Measurements from ENCODE around the gene STAB1. TPM values are rescaled to one million over a fixed set of nuclear protein-coding genes. Genes with fewer than 3 reads are reported as not detected.

STAB1 gene
- total and polyA plus RNA-seq, 2 of the 8 experiments (the other 6 are each of a cell fraction or from before 2014, with no cell fraction given) = 1.0 to 1.9 TPM

DNA sequence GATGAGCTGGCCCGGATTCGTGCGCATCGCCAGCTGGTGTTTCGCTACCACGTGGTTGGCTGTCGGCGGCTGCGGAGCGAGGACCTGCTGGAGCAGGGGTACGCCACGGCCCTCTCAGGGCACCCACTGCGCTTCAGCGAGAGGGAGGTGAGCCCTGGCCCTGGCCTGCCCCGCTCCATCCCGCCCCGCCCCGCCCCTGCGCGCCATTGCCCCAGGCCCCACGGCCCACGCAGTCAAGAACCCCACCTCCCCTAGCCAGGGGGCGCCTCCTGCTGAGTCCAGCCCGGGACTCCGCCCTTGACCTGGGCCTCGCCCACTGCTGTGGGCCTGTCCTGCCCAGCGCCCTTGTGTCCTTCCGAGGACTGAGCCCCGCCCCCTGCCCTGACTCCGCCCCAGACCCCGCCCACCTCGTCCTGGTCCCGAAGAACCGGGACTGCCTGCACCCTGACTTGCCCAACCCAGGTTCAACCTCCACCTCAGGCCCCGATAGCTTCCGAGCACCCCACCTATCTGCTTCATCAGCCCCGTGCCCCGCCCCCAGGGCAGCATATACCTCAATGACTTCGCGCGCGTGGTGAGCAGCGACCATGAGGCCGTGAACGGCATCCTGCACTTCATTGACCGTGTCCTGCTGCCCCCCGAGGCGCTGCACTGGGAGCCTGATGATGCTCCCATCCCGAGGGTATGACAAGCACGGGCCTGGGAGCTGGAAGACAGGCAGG lies 23.7 kb downstream of the STAB1 start (continued):
- TF ChIP-seq EP300 (IDR thresholded peaks at IDR 0.05; ENCODE audit: borderline replicate concordance in 1 of 2, low read depth in 2 of 2, low read length in 2 of 2) (no peak), TEAD4 (IDR thresholded peaks at IDR 0.05; ENCODE audit: low read depth, low read length) (no peak), ASH2L (IDR thresholded peaks at IDR 0.05; ENCODE audit: low read length) (no peak), TAF7 (optimal IDR thresholded peaks at IDR 0.05; ENCODE audit: borderline replicate concordance, low read depth, low read length) (no peak), RNF2 (IDR thresholded peaks at IDR 0.05; ENCODE audit: borderline replicate concordance, low read depth, low read length, missing control alignments, poor library complexity, severe bottlenecking) (no peak), KDM4A (IDR thresholded peaks at IDR 0.05; ENCODE audit: low read depth, low read length, severe bottlenecking) (peak; percentile 76), SAP30 (IDR thresholded peaks at IDR 0.05; ENCODE audit: insufficient read depth, insufficient replicate concordance, low read length) (no peak)
